ENCODE data around the gene EPC1.
"Not testable (repeated sequence)": the region's sequence is repeated elsewhere in the genome, so short reads cannot be mapped to it uniquely, and the experiment has no call there.

DNA sequence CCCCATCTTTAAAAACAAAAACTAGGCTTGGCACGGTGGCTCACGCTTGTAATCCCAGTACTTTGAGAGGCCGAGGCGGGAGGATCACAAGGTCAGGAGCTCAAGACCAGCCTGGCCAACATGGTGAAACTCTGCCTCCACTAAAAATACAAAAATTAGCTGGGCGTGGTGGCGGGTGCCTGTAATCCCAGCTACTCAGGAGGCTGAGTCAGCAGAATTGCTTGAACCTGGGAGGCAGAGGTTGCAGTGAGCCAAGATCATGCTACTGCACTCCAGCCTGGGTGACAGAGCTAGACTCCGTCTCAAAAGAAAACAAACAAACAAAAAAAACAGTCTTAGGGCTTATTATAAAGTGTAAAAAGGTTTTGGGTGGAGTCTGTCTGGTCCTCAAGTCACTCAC, 117.2 kb downstream of the EPC1 start:
- TF ChIP-seq, protein P1, sequence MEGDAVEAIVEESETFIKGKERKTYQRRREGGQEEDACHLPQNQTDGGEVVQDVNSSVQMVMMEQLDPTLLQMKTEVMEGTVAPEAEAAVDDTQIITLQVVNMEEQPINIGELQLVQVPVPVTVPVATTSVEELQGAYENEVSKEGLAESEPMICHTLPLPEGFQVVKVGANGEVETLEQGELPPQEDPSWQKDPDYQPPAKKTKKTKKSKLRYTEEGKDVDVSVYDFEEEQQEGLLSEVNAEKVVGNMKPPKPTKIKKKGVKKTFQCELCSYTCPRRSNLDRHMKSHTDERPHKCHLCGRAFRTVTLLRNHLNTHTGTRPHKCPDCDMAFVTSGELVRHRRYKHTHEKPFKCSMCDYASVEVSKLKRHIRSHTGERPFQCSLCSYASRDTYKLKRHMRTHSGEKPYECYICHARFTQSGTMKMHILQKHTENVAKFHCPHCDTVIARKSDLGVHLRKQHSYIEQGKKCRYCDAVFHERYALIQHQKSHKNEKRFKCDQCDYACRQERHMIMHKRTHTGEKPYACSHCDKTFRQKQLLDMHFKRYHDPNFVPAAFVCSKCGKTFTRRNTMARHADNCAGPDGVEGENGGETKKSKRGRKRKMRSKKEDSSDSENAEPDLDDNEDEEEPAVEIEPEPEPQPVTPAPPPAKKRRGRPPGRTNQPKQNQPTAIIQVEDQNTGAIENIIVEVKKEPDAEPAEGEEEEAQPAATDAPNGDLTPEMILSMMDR (optimal IDR thresholded peaks at IDR 0.05 in 1 of 3, IDR thresholded peaks at IDR 0.05 in 1 of 3, conservative IDR thresholded peaks at IDR 0.05 in 1 of 3; ENCODE audit: extremely low read depth in 1 of 3, insufficient read depth in 2 of 3, low read length in 3 of 3), result not testable (repeated sequence)
- TF ChIP-seq EZH2 (IDR thresholded peaks at IDR 0.05; ENCODE audit: low read length), result not testable (repeated sequence)
